ENCODE data around the gene KRR1. TPM values are rescaled to one million over a fixed set of nuclear protein-coding genes. Genes with fewer than 3 reads are reported as not detected.

Gene KRR1
- total RNA-seq, 1 donor from 2014 or later: 39.8 TPM

GRCh38 chr12:75477137-75477536 lies 34.3 kb downstream of the KRR1 start:
- H3K9me3 ChIP-seq: no peaks in the 10 kb centered on the region
- DNase-seq: no peak
- TF ChIP-seq CTCF (IDR thresholded peaks at IDR 0.05): no peak
- no peaks in the 10 kb centered on the region for H3K36me3 ChIP-seq
- no peak overlapping the region for H3K27ac ChIP-seq
- peaks cover 14% of the 10 kb centered on the region for H3K4me1 ChIP-seq
- H3K4me3 ChIP-seq: no peak overlapping the region
- no peak for ATAC-seq
- intact Hi-C loops (cut with DNase I): no loop called here
- no peaks in the 10 kb centered on the region for H3K27me3 ChIP-seq (ENCODE audit: low read depth)

GRCh38 chr12:75476071-75476470 lies 35.3 kb downstream of the KRR1 start:
- no peak overlapping the region for H3K4me3 ChIP-seq
- no peak for TF ChIP-seq CTCF (IDR thresholded peaks at IDR 0.05)
- no peak overlapping the region for H3K27ac ChIP-seq
- H3K9me3 ChIP-seq: no peaks in the 10 kb centered on the region
- H3K27me3 ChIP-seq (ENCODE audit: low read depth): no peaks in the 10 kb centered on the region
- ATAC-seq: no peak
- DNase-seq: no peak
- H3K36me3 ChIP-seq: no peaks in the 10 kb centered on the region
- intact Hi-C loops (cut with DNase I): no loop called here
- H3K4me1 ChIP-seq: peaks cover 13% of the 10 kb centered on the region

GRCh38 chr12:75474116-75474515 lies 37.3 kb downstream of the KRR1 start:
- intact Hi-C loops (cut with DNase I): no loop called here
- H3K27me3 ChIP-seq (ENCODE audit: low read depth): no peaks in the 10 kb centered on the region
- no peak overlapping the region for H3K27ac ChIP-seq
- TF ChIP-seq CTCF (IDR thresholded peaks at IDR 0.05): no peak
- H3K4me1 ChIP-seq: peaks cover 5% of the 10 kb centered on the region
- H3K4me3 ChIP-seq: no peak overlapping the region
- DNase-seq (no peak), ATAC-seq (no peak)
- no peaks in the 10 kb centered on the region for H3K9me3 ChIP-seq
- no peaks in the 10 kb centered on the region for H3K36me3 ChIP-seq

GRCh38 chr12:75471902-75472890 lies 39.2 kb downstream of the KRR1 start:
- Histone ChIP-seq H3K36me3 (no peaks in the 10 kb centered on the region), H3K4me3 (no peak overlapping the region), H3K4me1 (no peaks in the 10 kb centered on the region), H3K27me3 (ENCODE audit: low read depth) (no peaks in the 10 kb centered on the region), H3K27ac (peak overlapping the region; percentile 26), H3K9me3 (no peaks in the 10 kb centered on the region)
- ATAC-seq: peak; percentile 40 to 61
- intact Hi-C loops (cut with DNase I): no loop called here
- TF ChIP-seq CTCF (IDR thresholded peaks at IDR 0.05): no peak
- DNase-seq: no peak

- Histone ChIP-seq H3K4me1 (no peaks in the 10 kb centered on the region), H3K27ac (no peak overlapping the region), H3K9me3 (peaks cover 12% of the 10 kb centered on the region), H3K27me3 (ENCODE audit: low read depth) (no peaks in the 10 kb centered on the region), H3K36me3 (no peaks in the 10 kb centered on the region), H3K4me3 (no peak overlapping the region)
- ATAC-seq (no peak), DNase-seq (no peak)
- intact Hi-C loops (cut with DNase I): no loop called here
- no peak for TF ChIP-seq CTCF (IDR thresholded peaks at IDR 0.05)
These were observed 51.2 kb downstream of the KRR1 start for GRCh38 chr12:75460204-75460603.

Measured in lower lobe of right lung (tissue), 2 donors.